HG03571 (cell line): ENCODE data around the gene KLHL17.
A peak's percentile ranks its signal among the peaks of the same experiment; 100 is the strongest.
"Not testable (repeated sequence)": the region's sequence is repeated elsewhere in the genome, so short reads cannot be mapped to it uniquely, and the experiment has no call there.

Experiments used
- ATAC-seq: cut with Tn5 transposase; IDR thresholded peaks from one replicate; pipeline ENCODE4 v1.9.1; 2021; ENCODE audit not compliant: unreplicated experiment

The KLHL17 gene

GRCh38 chr1:966704-967300 is 6.4 kb downstream of the KLHL17 start:
- ATAC-seq = peak; percentile 52

- no peak for ATAC-seq
These were observed 7.3 kb downstream of the KLHL17 start for GRCh38 chr1:967466-968343.

- no peak for ATAC-seq
These were observed 9.0 kb downstream of the KLHL17 start for GRCh38 chr1:969260-969855.

GRCh38 chr1:970242-970972 is 10.0 kb downstream of the KLHL17 start:
- ATAC-seq = no peak

- no peak for ATAC-seq
These were observed 10.8 kb downstream of the KLHL17 start for GRCh38 chr1:970973-971730.

GRCh38 chr1:971751-972506 is 11.5 kb downstream of the KLHL17 start:
- no peak for ATAC-seq

GRCh38 chr1:972726-973458 is 12.5 kb downstream of the KLHL17 start:
- ATAC-seq = no peak

- no peak for ATAC-seq
These were observed 13.3 kb downstream of the KLHL17 start for GRCh38 chr1:973459-974292.

- ATAC-seq = no peak
These were observed 13.9 kb downstream of the KLHL17 start for GRCh38 chr1:974293-974640.

- ATAC-seq = no peak
These were observed 14.4 kb downstream of the KLHL17 start for GRCh38 chr1:974687-975328.

GRCh38 chr1:975365-975764 is 15.0 kb downstream of the KLHL17 start:
- ATAC-seq = no peak

GRCh38 chr1:975896-976683 is 15.7 kb downstream of the KLHL17 start:
- ATAC-seq = no peak

- not testable (repeated sequence) for ATAC-seq
These were observed 16.4 kb downstream of the KLHL17 start for GRCh38 chr1:976791-977190.

GRCh38 chr1:978069-978834 is 17.9 kb downstream of the KLHL17 start:
- no peak for ATAC-seq

GRCh38 chr1:978835-979743 is 18.7 kb downstream of the KLHL17 start:
- ATAC-seq = no peak

GRCh38 chr1:979744-980072 is 19.3 kb downstream of the KLHL17 start:
- no peak for ATAC-seq
